HepG2 (cell line): ENCODE data around the gene MAP3K14. TPM values are rescaled to one million over a fixed set of nuclear protein-coding genes. Genes with fewer than 3 reads are reported as not detected.
A peak's percentile ranks its signal among the peaks of the same experiment; 100 is the strongest.

Experiments
- ATF7 ChIP-seq, 2 experiments: fragments of 450-650 bp in 1 of 2; sonication (generic) in 1 of 2; formaldehyde crosslinking in 1 of 2; IDR thresholded peaks; 2 replicates each; pipeline versions ENCODE4 v1.4.0 to v1.6.1; 2016 to 2020; ENCODE audit warnings: antibody characterized with exemption in 1 of 2, mild to moderate bottlenecking in 1 of 2, missing genetic modification reagents in 1 of 2
- CCAR2 ChIP-seq: fragments of 200-400 bp; formaldehyde crosslinking; optimal IDR thresholded peaks from 2 replicates; pipeline ENCODE3; 2018; ENCODE audit warnings: low read depth, mild to moderate bottlenecking, low read length, moderate library complexity
- DPF2 ChIP-seq: sonication (generic); formaldehyde crosslinking; IDR thresholded peaks from 2 replicates; pipeline ENCODE4 v1.4.0; 2020; ENCODE audit warnings: mild to moderate bottlenecking, low read depth, missing genetic modification reagents, borderline replicate concordance
- EEA1 ChIP-seq: sonication (generic); formaldehyde crosslinking; IDR thresholded peaks from 2 replicates; pipeline ENCODE4 v1.5.1; 2020; ENCODE audit warnings: mild to moderate bottlenecking, missing genetic modification reagents, borderline replicate concordance
- FOXO1 ChIP-seq: sonication (generic); formaldehyde crosslinking; IDR thresholded peaks from 2 replicates; pipeline ENCODE4 v1.4.0; 2020; ENCODE audit warnings: missing genetic modification reagents
- GABPB1 ChIP-seq: IDR thresholded peaks from 2 replicates; pipeline ENCODE4 v1.6.1; 2016; ENCODE audit warnings: mild to moderate bottlenecking, missing genetic modification reagents, moderate library complexity, missing compliant biosample characterization
- HOXA9 ChIP-seq: sonication (generic); formaldehyde crosslinking; IDR thresholded peaks from 2 replicates; pipeline ENCODE4 v1.8.1; 2022; ENCODE audit warnings: missing genetic modification reagents, mild to moderate bottlenecking, moderate library complexity, borderline replicate concordance
- KLF11 ChIP-seq: IDR thresholded peaks from 2 replicates; pipeline ENCODE4 v1.6.1; 2016; ENCODE audit warnings: missing compliant biosample characterization
- MAFG ChIP-seq: sonication (generic); formaldehyde crosslinking; IDR thresholded peaks from 2 replicates; pipeline ENCODE4 v1.5.1; 2020; ENCODE audit warnings: mild to moderate bottlenecking, missing genetic modification reagents
- MIER2 ChIP-seq: IDR thresholded peaks from 2 replicates; pipeline ENCODE4 v1.6.1; 2016; ENCODE audit warnings: missing biosample characterization, missing genetic modification reagents
- NFIB ChIP-seq: sonication (generic); formaldehyde crosslinking; IDR thresholded peaks from 2 replicates; pipeline ENCODE4 v1.9.0; 2021; ENCODE audit warnings: missing genetic modification reagents, mild to moderate bottlenecking, borderline replicate concordance
- PAXIP1 ChIP-seq: sonication (generic); formaldehyde crosslinking; conservative IDR thresholded peaks from 2 replicates; pipeline ENCODE4 v1.4.0; 2020; ENCODE audit warnings: mild to moderate bottlenecking, missing genetic modification reagents, moderate library complexity
- SIX4 ChIP-seq: sonication (generic); formaldehyde crosslinking; IDR thresholded peaks from 2 replicates; pipeline ENCODE4 v1.4.0; 2020; ENCODE audit warnings: missing genetic modification reagents
- ZBTB34 ChIP-seq: sonication (generic); formaldehyde crosslinking; IDR thresholded peaks from 2 replicates; pipeline ENCODE4 v1.8.0; 2022; ENCODE audit warnings: mild to moderate bottlenecking, missing genetic modification reagents
- ZEB1 ChIP-seq: IDR thresholded peaks from 2 replicates; pipeline ENCODE4 v1.6.1; 2012; ENCODE audit warnings: mild to moderate bottlenecking, low read depth, inconsistent platforms; ENCODE audit not compliant: insufficient replicate concordance
- ZNF138 ChIP-seq: sonication (generic); formaldehyde crosslinking; IDR thresholded peaks from 2 replicates; pipeline ENCODE4 v1.5.0; 2020; ENCODE audit warnings: mild to moderate bottlenecking, low read depth, missing genetic modification reagents
- ZNF512B ChIP-seq: sonication (generic); formaldehyde crosslinking; IDR thresholded peaks from 2 replicates; pipeline ENCODE4 v1.5.1; 2020; ENCODE audit warnings: missing genetic modification reagents, mild to moderate bottlenecking, borderline replicate concordance
- ZNF761 ChIP-seq: sonication (generic); formaldehyde crosslinking; conservative IDR thresholded peaks from 2 replicates; pipeline ENCODE4 v1.4.0; 2020; ENCODE audit warnings: mild to moderate bottlenecking, missing genetic modification reagents
- ZSCAN30 ChIP-seq: sonication (generic); formaldehyde crosslinking; IDR thresholded peaks from 2 replicates; pipeline ENCODE4 v1.5.0; 2020; ENCODE audit warnings: mild to moderate bottlenecking, missing genetic modification reagents
- polyA plus RNA-seq, 8 experiments: library from polyadenylated mRNA; depleted of rRNA in 3 of 8; stranded (reverse) in 7 of 8; unstranded in 1 of 8; fragments of >200 nt; fragmentation: Illumina TruSeq in 4 of 8; extraction: Trizol in 4 of 8; gene quantifications; 2 replicates each; pipeline versions ENCODE4 v1.2.1 to v1.2.3, GENCODE V29; 2011 to 2016; ENCODE audit warnings: low read depth in 4 of 8, missing spikeins in 1 of 8, mixed read lengths in 1 of 8; ENCODE audit not compliant: insufficient read depth in 1 of 8
- total RNA-seq, 5 experiments: library from RNA; depleted of rRNA; stranded (reverse); fragments of >200 nt; fragmentation: Illumina TruSeq; extraction: Trizol; gene quantifications; 2 replicates each; pipeline ENCODE4 v1.2.3, GENCODE V29; 2016; ENCODE audit warnings: low read depth in 1 of 5

The MAP3K14 gene
- total and polyA plus RNA-seq, 2 of the 13 experiments (the other 11 are each of a cell fraction or from before 2014, with no cell fraction given) = 2.6 TPM

DNA sequence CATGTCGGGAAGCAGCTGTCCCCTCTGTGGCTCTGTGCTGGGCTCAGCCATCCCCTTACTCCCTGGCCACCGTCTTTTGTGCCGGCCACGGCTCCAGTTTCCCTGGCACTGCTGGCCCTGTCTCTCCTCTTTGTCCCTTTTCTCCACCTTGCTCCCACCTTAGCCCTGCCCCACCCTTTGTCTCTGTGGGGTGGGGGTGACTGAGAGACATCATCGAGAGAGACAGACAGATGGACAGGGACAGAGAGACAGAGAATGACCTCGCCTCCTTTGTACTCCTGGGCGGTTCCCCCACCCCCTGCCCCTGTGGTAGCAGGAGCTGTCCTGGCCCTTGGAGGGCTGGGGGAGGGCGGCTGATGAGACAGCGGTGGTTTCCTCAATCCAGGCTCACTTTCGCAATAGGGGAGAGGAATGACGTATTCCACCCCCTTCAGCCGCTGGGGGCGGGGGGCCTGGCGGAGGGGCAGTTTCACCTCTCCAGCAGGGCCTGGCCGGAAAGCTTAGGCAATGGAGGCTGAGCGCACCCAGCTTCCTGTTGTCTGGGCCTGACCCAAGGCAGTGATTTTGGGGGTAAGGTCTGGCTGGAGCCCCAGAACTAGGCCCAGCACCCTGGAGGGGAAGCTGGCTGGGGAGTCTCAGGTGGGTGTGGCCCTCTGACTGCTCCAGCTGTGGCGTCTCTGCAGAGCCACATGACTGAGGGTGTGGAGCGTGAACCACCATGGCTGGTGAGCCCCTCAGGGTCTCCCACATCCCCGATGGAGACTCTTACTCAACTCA, 87.9 kb downstream of the MAP3K14 start (continued):
- TF ChIP-seq ZSCAN30 (CRISPR knock-in tag) (no peak), MIER2 (CRISPR knock-in tag) (no peak), ZNF512B (CRISPR knock-in tag) (no peak), ZNF138 (CRISPR knock-in tag) (no peak), MAFG (CRISPR knock-in tag) (no peak), SIX4 (CRISPR knock-in tag) (no peak), EEA1 (CRISPR knock-in tag) (no peak), PAXIP1 (CRISPR knock-in tag) (peak; percentile 42; the same call in 1 of the 2 replicates), NFIB (no peak), CCAR2 (no peak), ATF7 (IDR thresholded peaks at IDR 0.05) (peak; percentile 61), ATF7 (CRISPR knock-in tag; IDR thresholded peaks at IDR 0.05) (peak; percentile 94), DPF2 (CRISPR knock-in tag) (no peak), FOXO1 (CRISPR knock-in tag) (no peak), HOXA9 (CRISPR knock-in tag) (no peak), ZBTB34 (no peak), KLF11 (CRISPR knock-in tag) (0 out of 2 replicates have a peak, but pooled peaks have one; percentile 30), ZNF761 (CRISPR knock-in tag) (no peak), GABPB1 (CRISPR knock-in tag) (peak; percentile 44; the same call in 1 of the 2 replicates), ZEB1 (peak; percentile 45)
